Mesenteric fat pad (tissue), 1 donor: ENCODE results near the gene GPR35. TPM values are rescaled to one million over a fixed set of nuclear protein-coding genes. Genes with fewer than 3 reads are reported as not detected.

Experiments used
- DNase-seq: peaks from one replicate; pipeline ENCODE4 v3.0.0-alpha.2; 2020; ENCODE audit warnings: low spot score
- long read RNA-seq: library from polyadenylated mRNA; unstranded; transcript quantifications from one replicate; pipeline ENCODE4 v2.0.0, GENCODE V29; 2020
- total RNA-seq: library from RNA; stranded (reverse); fragmentation: NEBNext Ultra II Directional; extraction: Animal tissue kit (Norgen Biotek cat#: 25700); gene quantifications from one replicate; pipeline ENCODE4 v1.2.1, GENCODE V29; 2021
- donor health status: DM: yes; HTN: yes; CAD: no.

GPR35 gene, protein sequence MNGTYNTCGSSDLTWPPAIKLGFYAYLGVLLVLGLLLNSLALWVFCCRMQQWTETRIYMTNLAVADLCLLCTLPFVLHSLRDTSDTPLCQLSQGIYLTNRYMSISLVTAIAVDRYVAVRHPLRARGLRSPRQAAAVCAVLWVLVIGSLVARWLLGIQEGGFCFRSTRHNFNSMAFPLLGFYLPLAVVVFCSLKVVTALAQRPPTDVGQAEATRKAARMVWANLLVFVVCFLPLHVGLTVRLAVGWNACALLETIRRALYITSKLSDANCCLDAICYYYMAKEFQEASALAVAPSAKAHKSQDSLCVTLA
- 1.9 TPM for total RNA-seq
- long read RNA-seq, partial matches to known transcripts = 2 of 6 reads
- long read RNA-seq, other reads (novel, unspliced or antisense) = 1 of 6 reads

DNA sequence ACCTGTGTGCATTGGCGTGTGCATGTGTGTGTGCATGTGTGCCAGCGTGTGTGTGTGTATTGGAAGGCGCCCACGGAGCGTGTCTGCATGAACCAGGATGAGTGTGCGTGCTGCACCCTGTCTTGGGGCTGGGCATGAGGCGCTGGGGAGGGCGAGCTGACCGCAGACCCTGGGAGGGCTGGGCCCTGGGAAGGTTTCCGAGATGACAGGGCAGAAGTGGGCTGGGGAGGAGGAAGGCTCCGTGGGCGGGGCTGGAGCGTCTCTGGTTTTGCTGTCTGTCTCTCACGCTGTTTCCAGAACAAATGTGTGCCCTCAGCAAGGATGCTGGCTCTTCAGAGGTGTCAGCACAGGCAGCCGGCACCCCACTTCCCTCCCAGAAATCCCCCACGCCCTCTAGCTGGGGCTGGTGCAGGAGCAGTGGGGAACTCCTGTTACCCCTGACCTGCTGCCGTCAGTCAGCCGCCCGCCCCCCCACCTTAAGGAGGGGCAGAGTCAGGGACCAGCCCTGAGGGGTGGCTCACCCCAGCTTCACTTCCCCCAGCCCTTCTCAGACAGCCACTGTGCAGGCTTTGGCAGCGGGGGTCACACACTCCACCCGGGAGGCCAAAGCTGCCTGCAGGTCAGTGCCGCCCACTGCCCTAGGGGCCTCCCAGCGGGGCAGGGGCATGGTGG is at the start of gene GPR35:
Gene GPR35 (plus strand): TSS at position 531 of the 672 bp plus-strand sequence. CDS start 4,473 bp downstream, outside the sequence.
- peak; percentile 89 for DNase-seq

DNA sequence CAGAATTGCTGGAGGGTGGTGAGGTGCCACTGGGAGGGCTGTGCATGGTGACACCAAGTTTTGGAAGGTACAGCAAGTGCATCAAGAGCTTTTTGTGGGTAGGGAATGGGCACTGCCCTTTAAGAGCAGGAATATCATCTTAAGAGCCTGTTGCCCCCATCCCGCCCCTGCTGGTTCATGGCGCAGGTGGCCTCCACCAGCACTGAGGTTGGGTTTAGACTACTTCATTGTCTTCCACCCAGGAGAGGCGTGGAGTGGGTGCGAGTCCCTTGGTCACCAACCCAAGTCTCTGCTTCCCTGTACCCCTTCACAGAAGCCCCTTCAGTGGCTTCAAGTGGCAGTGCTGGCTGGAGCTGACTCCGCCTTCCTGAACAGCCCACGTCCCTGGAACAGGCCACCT is 49.2 kb upstream of the GPR35 start:
- no peak for DNase-seq

DNA sequence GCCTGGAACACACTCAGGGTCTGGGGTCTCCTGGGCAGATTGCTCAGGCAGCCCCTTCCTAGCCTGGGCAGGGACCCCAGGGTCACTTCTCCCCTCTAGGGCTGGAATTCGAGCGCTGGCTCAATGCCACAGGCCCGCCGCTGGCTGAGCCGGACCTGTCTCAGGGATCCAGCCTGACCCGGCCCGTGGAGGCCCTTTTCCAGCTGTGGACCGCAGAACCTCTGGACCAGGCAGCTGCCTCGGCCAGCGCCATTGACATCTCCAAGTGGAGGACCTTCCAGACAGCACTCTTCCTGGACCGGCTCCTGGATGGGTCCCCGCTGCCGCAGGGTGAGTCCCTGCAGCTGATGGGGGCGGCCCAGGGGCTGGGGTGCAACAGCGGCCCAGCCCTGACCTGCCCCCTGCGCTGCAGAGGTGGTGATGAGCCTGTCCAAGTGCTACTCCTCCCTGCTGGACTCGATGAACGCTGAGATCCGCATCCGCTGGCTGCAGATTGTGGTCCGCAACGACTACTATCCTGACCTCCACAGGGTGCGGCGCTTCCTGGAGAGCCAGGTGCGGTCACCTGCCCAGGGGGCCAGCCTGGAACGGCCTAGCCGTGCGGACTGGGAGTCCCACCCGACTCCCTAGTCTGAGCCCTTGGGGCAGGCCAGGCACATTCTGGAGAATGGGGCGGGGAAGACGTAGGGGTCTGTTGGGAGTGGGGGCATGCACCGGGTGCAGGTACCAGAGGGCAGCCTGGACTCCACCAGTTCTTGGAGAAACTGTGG is 48.7 kb upstream of the GPR35 start:
- no peak for DNase-seq

DNA sequence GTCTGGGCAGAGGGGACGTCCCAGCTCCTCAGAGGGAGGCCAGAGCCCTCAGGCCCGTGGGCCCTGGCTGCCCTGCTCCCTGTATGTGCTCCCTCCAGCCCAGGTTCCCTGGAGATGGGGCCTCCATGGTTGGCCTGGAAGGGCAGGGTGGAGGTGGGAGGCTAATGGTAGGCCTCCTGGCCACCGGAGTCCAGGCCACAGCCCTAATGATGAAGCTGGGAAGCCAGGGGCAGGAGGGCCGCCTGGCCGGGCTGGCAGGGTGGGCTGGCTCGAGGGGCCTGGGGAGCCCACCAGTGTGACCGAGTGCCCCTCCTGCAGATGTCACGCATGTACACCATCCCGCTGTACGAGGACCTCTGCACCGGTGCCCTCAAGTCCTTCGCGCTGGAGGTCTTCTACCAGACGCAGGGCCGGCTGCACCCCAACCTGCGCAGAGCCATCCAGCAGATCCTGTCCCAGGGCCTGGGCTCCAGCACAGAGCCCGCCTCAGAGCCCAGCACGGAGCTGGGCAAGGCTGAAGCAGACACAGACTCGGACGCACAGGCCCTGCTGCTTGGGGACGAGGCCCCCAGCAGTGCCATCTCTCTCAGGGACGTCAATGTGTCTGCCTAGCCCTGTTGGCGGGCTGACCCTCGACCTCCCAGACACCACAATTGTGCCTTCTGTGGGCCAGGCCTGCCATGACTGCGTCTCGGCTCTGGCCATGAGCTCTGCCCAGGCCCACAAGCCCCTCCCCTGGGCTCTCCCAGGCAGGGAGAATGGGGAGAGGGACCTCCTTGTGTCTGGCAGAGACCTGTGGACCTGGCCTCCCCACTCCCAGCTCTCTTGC is 47.8 kb upstream of the GPR35 start:
- DNase-seq = no peak

DNA sequence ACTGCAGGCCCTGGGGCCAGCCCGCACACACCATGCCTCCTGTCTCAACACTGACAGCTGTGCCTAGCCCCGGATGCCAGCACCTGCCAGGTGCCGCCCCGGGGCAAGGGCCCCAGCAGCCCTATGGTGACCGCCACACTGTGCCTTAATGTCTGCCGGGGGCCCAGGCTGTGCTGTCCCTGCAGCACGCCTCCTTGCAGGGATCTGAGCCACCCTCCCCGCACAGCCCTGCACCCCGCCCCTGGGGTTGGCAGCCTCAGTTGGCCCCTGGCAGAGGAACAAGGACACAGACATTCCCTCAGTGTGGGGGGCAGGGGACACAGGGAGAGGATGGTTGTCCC is 47.2 kb upstream of the GPR35 start:
- DNase-seq = no peak

DNA sequence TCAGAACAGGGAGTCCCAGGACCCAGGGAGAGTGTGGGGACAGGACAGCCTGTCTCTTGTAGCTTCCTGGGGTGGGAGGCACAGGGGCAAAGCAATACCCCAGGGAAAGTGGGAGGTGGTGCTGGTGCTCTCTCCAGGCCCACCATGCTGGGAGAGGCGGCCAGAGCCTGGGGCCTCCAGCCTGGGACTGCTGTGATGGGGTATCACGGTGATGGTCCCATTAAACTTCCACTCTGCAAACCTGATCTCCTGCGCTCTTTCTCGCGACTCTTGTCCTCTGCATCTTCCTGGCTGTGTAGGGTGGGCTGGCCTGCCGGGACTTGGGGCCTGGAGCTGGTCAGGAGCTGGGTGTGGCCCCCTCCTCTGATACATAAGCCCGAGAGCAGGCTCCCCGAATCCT is 46.8 kb upstream of the GPR35 start:
- no peak for DNase-seq

DNA sequence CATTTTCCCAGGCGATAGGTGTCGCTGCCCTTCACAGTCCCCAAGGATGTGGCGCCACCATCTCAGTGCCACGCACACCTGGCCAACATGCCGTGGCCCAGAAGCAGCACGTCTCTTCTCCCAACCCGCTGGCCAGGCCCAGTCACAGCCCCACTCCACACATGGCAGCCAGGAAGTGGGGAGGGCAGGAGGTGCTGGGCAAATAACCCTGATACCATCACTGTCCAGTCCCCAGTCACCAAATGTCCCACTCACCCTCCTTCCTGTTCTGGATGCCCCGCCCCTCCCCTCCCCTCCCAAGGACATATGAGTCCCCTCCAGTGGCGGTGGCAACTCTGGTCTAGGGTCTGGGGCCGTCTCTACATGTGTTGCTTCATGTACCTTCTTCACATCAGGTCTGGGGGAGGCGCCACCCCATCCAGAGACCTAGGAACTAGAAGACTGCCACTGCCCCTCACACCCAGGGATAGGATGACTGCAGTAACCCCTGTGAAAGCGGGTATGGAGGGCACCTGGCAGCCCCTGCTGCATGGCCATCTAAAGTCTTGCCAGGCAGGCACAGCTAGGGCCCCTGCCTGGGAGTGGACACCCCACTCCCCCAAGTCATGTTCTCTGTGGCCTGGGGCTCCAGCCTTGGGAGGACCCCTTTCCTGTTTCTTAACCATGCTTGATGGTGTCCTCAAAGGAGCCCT is 46.1 kb upstream of the GPR35 start:
- no peak for DNase-seq

DNA sequence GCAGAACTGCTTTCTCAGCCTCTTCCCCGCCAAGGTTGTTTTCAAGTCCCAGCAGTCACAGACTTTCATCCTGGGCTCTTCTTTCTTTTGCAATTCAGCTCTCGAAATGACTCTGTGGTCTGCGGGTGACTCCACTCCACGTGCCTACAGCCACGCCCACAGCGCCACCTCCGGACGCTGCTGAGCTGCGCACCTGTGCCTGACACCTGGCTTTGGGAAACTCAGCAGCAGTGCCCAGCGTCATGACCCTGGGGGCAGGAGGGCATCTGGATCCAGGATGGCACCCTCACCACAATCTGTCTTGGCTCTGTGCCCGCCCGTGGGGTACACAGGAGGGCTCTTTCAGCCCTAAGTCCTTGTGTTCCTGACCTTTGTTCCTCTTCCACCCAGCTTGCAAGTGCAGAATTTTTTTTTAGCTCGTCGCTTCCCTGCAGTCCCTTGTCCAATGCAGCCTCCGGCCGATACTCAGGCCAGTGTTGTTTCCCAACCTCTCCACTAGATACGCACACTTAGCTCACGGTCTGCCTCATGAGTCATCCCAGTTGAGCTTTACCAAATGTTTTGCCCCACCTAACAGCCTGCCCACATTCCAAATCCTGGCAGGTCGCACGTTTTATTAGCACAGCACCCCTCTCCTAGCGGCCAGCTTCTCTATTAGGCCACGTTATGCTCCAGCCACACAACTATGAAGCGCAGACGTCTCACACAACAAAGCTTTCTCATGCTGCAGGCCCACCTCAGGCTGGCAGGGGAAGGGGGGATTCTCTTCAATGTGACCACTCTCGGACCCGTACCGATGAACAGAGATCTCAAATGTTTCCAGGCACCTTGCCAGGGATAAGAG is 45.3 kb upstream of the GPR35 start:
- no peak for DNase-seq

DNA sequence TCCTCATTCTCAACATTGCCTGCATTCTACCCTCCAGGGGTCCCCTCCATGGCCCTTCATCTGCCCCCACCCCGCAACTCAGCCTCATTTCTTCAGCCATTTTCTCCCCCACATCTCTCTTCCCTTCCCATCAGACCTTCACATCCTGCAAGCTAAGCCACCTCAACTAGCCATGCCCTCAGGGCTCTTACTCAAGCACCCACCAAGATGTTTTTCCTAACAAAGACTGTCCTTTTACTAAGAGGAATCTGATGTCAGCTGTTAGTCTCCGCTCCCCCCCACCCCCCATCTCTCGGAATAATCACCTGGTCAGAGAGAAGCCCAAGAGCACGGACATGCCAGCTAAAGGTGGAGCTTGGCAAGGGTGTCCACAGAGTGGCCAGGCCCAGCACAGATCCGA is 43.5 kb upstream of the GPR35 start:
- no peak for DNase-seq

DNA sequence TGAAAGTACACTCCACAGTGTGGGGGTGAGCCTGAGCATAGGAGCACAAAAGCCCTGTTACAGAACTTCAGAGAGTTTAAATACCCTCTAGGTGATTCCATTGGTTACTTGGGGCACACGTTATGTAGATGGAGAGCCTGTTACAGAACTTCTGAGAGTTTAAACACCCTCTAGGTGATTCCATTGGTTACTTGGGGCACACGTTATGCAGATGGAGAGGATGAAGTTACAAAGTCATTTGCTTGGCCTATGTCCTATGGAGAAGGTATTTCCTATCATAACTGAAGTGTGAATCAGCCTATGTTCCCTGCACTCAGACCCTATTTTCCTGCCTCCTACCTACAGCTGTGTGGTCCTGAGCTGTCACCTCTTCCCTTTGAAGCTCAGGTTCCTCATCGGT is 42.5 kb upstream of the GPR35 start:
- DNase-seq = no peak

DNA sequence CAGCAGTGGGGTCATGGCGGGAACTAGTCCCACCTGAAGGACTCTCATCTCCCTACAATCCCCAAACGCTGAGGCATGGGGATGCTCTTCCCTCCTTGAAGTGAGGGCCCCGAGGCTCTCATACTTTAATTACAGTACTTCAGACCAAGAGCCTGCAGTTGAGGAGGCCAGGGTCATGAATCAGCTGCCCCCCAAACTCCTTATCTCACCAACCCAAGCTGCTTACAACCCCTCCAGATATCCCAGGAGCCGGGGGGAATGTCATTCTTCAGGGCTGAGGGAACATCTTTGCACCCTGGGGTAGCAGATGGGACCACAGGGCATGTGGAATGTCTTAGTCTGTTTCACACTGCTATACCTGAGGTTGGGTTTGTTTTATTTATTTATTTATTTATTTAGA is 41.5 kb upstream of the GPR35 start:
- no peak for DNase-seq

DNA sequence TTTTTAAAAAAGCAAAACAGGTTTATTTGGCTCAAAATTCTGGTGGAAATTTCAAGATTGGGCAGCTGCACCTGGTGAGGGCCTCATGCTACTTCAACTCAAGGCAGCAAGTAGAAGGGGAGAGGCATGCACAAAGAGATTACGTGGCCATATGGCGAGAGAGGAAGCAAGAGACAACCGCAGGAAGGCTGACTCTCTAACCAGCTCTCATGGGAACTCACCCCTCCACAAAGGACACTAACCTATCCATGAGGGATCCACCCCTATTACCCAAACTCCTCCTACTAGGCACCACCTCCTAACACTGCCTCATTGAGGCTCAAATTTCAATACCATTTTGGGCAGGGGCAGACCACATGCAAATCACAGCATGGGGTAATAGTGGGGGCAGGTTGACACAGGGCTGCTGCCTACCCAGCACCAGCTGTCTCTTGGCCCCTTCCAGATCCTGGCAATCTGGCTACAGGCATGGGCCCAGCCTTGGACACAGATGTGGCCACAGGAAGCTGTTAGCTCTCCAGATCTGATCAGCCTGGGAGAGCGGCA is 40.7 kb upstream of the GPR35 start:
- no peak for DNase-seq

DNA sequence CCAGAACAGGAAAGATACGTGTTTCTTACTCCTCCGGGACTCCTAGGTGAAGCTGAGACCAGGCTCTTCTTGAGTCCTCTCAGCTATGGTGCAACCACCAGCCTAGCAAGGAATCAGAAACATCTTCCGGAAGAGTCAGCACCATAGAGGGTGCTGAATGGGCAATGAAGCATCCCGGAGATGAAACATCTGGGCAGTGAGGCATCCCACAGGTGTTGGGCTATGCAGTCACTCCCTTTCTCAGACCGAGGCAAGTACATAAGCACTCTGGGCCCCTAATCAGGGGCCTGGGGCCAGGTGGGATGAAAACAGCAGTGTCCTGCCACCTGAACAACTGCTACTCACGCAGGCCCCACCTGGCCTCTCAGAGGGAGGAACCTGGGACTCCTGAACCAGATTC is 40.2 kb upstream of the GPR35 start:
- DNase-seq = no peak

DNA sequence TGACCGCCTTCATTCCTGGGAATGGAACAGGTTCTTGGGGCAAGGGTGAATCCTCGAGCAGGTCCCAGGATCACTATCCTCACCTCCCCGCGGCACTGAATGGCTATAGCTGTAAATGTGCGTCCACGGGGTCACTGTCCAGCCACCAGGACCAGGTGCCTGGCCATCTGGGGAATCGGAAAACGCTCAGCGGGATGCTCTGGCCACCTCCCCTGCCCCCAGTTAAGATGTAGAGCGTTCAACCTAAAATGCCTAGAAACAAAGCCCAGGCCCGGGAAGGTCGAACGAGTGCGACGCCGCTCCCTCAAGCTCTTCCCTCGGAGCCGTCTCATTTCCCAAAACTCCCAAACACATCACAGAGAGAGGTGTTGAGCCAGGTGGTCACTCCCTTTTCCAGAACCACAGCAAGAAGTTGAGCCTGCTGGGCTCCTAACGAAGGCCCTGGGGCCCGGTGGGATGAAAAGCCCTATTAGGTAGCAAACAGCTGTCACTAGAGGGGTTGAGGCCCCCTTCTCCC is 39.5 kb upstream of the GPR35 start:
- no peak for DNase-seq

DNA sequence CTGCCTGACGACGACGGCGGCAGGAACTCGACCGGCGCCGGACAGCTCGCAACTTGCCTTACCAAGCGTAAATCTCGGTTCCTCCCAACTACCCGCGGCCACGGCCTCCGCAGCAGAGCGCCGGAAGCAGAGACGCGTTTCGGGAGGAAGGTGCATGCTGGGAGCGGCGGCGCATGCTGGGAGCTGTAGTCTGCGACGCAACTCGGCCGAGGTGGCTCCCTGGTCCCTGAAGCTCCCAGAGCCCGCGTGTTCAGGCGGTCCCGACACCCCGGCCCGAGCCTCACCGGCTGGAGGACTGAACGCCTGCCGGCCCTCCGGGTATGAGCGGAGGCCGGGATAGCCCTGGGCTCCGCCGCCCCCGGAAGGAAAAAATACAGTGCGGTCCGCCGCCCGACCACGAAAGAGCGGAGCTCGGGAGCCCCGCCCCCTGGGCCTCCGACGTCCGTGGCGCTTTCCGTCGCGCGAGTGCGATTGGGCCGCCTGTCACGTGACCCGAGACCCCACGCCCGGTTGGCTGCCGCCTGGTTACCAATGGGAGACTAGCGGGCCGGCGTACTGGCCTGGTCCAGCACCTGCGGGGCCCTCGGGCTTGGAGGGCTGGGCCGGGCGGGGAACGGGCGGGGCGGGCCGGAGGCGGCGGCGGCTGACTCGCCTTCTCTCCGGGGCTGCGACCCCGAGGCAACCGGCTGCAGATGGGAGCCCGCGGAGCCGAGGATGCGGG is 38.9 kb upstream of the GPR35 start, which contains the start of gene CAPN10:
Gene CAPN10 (plus strand): TSS at position 537 of the 721 bp plus-strand sequence. CDS start 178 bp downstream, at position 715.
- peak; percentile 100 for DNase-seq

DNA sequence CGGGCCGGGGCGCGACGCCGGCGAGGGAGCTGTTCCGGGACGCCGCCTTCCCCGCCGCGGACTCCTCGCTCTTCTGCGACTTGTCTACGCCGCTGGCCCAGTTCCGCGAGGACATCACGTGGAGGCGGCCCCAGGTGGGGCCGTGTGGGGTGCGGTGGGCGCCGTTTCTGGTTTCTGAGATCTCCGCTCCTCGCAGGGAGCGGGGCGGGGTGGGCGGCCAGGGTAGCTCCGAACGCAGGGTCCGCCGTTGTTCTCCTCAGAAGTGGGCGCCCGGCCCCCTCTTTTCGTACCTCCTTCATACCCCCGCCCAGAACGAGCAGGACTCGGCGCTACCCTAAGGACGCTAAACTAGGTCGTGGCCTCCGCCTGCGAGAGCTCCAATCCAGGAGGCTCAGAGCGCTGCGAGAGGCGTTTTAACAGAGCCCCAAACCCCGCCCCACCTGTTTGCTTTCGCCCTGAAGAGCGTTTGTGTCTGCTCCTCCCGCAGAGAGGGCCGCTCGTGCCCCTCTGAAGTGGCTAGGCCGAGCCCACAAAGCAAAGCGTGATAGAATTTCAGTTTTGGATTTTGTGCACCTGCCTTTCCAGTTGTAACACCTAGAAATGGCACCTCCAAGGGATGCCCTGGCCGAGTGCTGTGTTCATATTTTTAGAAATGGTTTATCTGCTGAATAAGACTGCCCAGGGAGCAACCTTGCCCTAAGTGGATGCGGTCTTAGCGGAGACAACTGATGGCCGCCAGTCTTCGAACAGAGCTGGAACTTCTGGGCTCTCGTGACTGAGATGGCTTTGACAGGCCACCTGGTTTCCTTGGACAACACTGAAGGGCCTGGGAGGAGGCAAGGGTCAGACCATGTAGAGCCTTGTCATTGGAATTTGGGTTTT is 38.1 kb upstream of the GPR35 start:
- no peak for DNase-seq

DNA sequence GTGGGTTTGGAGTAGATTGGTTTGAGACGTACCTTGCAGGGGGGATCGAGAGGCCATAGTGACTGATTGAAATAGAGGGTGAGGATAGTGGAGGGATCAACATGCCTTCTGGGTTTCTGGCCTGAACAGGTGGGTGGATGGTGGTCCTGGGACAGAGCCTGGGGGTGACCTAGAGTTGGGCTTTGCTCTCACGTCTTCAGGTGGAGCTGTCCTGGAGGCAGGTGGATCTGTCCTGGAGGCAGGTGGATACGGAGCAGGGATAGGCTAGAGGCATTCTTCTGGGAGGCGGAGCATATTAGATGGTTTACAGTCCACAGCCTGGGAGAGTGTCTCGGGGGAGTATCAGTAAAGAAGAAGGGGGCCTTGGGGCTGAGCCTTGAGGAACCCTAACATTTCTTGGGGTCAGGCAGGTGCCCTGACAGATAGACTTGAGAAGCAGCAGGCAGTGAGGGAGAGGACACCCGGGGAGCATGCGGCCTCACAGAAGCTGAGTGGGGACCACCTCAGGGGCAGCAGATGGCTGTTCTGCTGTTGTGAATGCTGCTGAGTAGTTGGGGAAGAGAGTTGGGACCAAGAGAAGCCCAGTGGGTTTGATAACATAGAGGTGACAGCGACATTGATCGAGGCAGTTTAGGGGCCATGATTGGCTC is 37.1 kb upstream of the GPR35 start:
- no peak for DNase-seq
